Stimulated activated CD8-positive, alpha-beta memory T cell treated with anti-CD3 and anti-CD28 coated beads, Interleukin-15, amount 100 ng/mL, for 24 hours (primary cell): ENCODE results near the gene RARRES1.

Experiments
- DNase-seq: peaks from one replicate; pipeline ENCODE4 v3.0.0-alpha.2; 2020; ENCODE audit warnings: low read depth

Gene RARRES1

GRCh38 chr3:158685159-158685558 is 47.1 kb downstream of the RARRES1 start:
- no peak for DNase-seq

DNA sequence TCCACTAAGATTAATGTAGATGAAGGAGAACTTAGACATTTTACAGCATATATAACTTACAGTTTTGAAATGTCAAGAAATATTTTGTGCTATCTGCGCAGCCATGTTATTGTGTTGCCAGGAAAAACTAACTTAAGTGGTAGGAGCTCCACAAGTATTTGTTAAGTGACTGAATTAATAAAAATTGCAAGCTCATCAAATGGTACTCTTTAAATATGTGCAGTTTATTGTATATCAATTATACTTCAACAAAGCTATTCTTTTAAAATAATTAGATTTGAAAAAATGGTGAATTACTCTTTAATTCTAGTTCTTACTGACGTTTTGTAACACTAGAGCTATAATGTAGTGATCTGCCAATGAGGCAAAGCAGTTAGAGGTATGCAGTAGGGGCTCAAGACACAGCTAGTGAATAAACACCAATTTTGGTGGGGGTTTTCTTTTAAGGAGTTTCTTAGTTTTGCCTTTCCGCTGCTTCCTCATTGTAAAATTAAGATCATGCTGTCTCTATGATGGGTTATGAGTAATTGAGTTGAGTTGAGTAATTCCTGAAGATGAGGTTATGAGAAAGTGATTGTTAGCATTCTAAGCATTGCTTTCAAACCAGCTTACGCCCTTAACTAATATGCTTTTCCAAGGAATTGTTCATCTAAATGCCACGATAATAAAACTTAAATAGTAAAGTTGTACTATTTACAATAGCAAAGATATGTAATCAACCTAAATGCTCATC is 48.9 kb downstream of the RARRES1 start:
- DNase-seq = no peak

- DNase-seq = no peak
These were observed 51.4 kb downstream of the RARRES1 start for GRCh38 chr3:158680861-158681260.

- DNase-seq = no peak
These were observed 52.7 kb downstream of the RARRES1 start for GRCh38 chr3:158679547-158680000.

DNA sequence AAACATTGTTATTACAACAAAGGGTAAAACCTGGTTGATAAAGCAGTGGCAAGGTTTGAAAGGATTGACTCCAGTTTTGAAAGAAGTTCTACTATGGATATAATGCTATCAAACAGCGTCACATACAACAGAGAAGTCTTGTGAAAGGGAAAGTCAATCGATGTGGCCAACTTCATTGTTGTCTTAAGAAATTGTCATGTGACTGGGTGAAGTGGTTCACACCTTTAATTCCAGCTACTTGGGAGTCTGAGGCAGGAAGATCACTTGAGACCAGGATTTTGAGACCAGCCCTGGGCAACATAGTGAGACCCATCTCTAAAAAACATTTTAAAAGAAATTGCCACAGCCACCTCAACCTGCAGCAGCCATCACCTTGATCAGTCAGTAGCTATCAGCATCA is 53.6 kb downstream of the RARRES1 start:
- DNase-seq = no peak

GRCh38 chr3:158672215-158673176 is 59.8 kb downstream of the RARRES1 start, which contains the start of gene LXN:
LXN (minus strand) TSS chr3:158672648; CDS start chr3:158672478, 170 bp downstream.
- DNase-seq = peak; percentile 36

DNA sequence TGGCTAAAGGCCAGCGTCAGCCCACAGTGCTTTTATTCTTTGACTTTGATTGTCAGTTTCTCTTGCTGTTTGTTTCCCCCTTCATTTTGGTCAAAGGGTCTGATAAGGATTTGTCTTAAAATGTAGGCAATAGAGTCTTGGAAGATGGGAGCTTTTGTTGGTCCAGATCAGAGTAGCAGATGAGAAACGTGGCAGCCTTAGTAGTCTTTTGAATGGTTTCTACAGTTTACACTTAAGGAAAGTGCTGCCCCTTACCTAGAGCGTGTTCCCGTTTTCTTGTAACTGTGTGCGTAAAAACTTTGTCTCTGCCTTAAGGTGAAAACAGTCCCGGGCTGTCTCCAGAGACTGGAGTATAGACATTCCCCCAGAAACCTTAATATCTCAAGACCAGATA is 60.4 kb downstream of the RARRES1 start:
- DNase-seq = no peak

DNA sequence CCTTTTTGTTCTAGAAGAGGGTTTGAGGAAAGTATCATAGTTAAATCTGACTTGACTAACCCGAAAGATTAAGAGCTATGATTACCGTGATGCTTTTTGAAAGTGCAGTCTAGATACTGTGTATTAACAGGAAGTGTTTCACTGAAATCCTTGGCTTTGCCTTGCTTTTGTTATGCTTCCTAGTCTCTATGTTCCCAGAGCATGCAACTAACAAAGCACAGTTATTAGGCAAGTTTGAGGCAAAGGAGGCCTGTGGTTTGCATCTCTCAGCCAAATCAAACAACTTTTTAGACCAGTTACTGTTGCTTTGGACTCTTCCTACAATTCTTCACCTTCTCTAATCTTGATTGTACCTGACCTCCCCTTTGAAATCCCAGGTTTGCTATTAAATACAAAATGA is 63.8 kb downstream of the RARRES1 start:
- no peak for DNase-seq

DNA sequence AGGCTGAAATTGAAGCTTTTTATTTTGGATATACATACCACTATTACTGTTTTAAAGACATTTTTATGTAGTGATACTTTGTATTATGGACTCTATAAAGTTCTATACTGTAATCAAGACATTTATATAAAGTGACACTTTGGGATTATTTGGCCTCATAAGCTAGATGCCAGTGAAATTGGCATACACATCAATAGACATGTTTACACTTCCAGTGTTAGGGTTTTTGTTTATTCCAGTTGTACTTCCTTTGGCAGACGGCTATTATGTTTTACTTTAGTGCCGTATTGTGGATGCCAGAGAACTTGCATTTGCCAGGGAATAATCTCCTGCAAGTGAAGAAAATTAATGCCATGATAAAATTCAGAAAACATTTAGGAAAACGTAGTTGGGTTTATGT is 65.8 kb downstream of the RARRES1 start:
- DNase-seq = no peak

- no peak for DNase-seq
These were observed 68.4 kb downstream of the RARRES1 start for GRCh38 chr3:158663832-158664231.

DNA sequence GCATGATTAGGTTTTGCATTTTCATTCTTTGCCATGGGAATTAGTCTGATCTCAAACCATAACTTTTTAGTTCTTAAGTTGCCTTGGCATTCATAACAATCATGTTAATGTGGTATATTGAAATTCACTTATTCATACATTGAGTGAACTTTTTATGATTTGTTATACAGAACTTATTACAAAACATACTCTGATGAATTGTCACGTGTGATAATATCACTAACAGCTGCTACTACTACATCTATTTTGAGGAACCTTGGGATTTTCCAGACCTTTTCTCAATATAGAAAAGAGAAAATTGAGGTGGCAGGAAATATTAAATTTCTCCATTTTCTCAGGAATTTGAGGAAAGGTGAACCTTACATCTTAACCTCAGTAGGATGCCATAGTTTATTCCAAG is 69.0 kb downstream of the RARRES1 start:
- no peak for DNase-seq

- no peak for DNase-seq
These were observed 71.5 kb downstream of the RARRES1 start for GRCh38 chr3:158660711-158661110.

GRCh38 chr3:158659454-158660237 is 72.6 kb downstream of the RARRES1 start:
- DNase-seq = no peak

DNA sequence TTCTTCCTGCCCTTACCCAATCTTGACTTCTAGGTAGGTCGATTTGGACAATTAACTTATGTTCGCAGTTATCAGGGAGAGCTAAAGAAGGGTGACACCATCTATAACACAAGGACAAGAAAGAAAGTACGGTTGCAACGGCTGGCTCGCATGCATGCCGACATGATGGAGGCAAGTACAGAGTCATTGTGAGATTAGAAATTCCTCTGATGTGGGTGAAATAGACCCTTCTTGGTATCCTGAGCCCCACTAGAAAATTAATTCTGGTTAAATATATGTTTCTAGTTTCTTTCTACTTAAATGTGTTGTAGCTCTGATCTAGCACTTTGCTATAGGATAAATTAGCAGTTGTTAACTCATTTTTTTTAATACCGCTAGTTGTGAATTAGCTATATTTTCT is 73.4 kb downstream of the RARRES1 start:
- no peak for DNase-seq

DNA sequence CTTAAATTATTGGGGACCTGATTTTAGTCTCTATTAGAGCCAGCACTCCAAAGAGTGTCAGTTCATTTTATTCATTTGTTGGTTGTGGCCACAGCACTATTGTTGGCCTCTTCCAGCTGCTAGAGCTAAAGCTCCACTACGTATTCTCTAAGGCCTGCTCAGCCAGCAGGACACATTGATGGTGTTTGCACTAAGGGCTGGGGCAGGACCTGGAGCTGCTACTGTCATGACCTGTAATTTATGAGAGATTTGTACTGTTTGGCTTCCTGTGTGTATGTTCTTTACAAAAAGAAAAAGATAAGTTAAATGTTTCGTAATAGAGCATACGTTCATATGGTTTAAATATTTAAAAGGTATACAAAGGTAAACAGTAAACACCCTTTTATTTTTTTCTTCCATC is 79.8 kb downstream of the RARRES1 start:
- no peak for DNase-seq

- no peak for DNase-seq
These were observed 81.1 kb downstream of the RARRES1 start for GRCh38 chr3:158651192-158651591.

DNA sequence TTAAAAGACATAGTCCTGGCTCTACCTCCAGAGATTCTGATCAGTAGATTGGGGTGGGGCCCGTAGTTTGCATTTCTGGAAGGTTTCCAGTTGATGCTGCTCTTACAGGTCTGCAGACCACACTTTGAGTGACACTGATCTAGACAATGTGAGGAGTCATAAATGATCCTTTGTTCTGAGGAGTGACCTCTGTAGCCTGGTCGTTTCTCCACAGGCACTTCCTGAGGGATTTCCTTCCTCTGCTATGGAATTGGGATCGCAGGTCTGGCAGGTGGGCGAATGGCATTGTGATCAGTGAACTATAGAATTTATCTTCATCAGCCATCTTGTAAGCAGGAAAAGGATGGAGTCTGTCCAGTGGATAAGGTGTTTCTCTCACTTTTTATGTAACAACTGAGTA is 82.5 kb downstream of the RARRES1 start:
- DNase-seq = no peak
